Astrocyte (in vitro differentiated cells and primary cell): ENCODE data around the gene MMS19. TPM values are rescaled to one million over a fixed set of nuclear protein-coding genes. Genes with fewer than 3 reads are reported as not detected.

Experiments used
- DNase-seq: peaks from one replicate; pipeline ENCODE4 v3.0.0-alpha.2; 2010; ENCODE audit warnings: low read depth
- FAIRE-seq: peaks from 2 replicates; lab custom pipeline; 2011; peaks lifted over from hg19 to GRCh38; lab: Jason Lieb, UNC
- H2AFZ ChIP-seq: 2 replicates; pipeline ENCODE4 v1.6.0; 2012; ENCODE audit warnings: low read depth, low read length, inconsistent platforms
- H3K27ac ChIP-seq: 2 replicates; pipeline ENCODE4 v1.5.1; 2011; ENCODE audit warnings: low read depth, low read length, inconsistent platforms
- H3K27me3 ChIP-seq: 2 replicates; pipeline ENCODE4 v1.6.0; 2011; ENCODE audit warnings: low read length, inconsistent platforms; ENCODE audit not compliant: insufficient read depth
- H3K36me3 ChIP-seq: 2 replicates; pipeline ENCODE4 v1.5.1; 2011; ENCODE audit warnings: low read length, inconsistent platforms; ENCODE audit not compliant: insufficient read depth
- H3K4me1 ChIP-seq: 2 replicates; pipeline ENCODE4 v1.5.1; 2011; ENCODE audit warnings: low read length, inconsistent platforms; ENCODE audit not compliant: insufficient read depth
- H3K4me2 ChIP-seq: 2 replicates; pipeline ENCODE4 v1.6.0; 2012; ENCODE audit warnings: low read length, inconsistent platforms
- H3K4me3 ChIP-seq: 2 replicates; pipeline ENCODE4 v1.5.1; 2011; ENCODE audit warnings: low read depth, mild to moderate bottlenecking, low read length, inconsistent platforms; ENCODE audit not compliant: insufficient read depth
- H3K79me2 ChIP-seq: 2 replicates; pipeline ENCODE4 v1.6.0; 2012; ENCODE audit warnings: mild to moderate bottlenecking, low read length, inconsistent platforms; ENCODE audit not compliant: insufficient read depth
- H3K9ac ChIP-seq: 2 replicates; pipeline ENCODE4 v1.6.0; 2012; ENCODE audit warnings: mild to moderate bottlenecking, low read length, inconsistent platforms
- H3K9me3 ChIP-seq: 2 replicates; pipeline ENCODE4 v1.5.1; 2012; ENCODE audit warnings: low read depth, mild to moderate bottlenecking, low read length, inconsistent platforms; ENCODE audit not compliant: insufficient read depth
- H4K20me1 ChIP-seq: 2 replicates; pipeline ENCODE4 v1.6.0; 2012; ENCODE audit warnings: low read length, inconsistent platforms; ENCODE audit not compliant: insufficient read depth
- H3K27ac Mint-ChIP-seq: one replicate; pipeline ENCODE4 v1.8.0; 2021; ENCODE audit warnings: mild to moderate bottlenecking, mixed read lengths; ENCODE audit not compliant: unreplicated experiment
- H3K27me3 Mint-ChIP-seq: one replicate; pipeline ENCODE4 v1.8.0; 2021; ENCODE audit warnings: low read depth, mixed read lengths; ENCODE audit not compliant: unreplicated experiment
- H3K36me3 Mint-ChIP-seq: one replicate; pipeline ENCODE4 v1.8.0; 2021; ENCODE audit warnings: low read depth, mixed read lengths; ENCODE audit not compliant: unreplicated experiment
- H3K4me1 Mint-ChIP-seq: one replicate; pipeline ENCODE4 v1.8.0; 2021; ENCODE audit warnings: low read depth, mixed read lengths; ENCODE audit not compliant: unreplicated experiment
- H3K4me3 Mint-ChIP-seq: one replicate; pipeline ENCODE4 v1.8.0; 2021; ENCODE audit warnings: mild to moderate bottlenecking, moderate library complexity, mixed read lengths; ENCODE audit not compliant: unreplicated experiment
- H3K9me3 Mint-ChIP-seq: one replicate; pipeline ENCODE4 v1.8.0; 2021; ENCODE audit warnings: mild to moderate bottlenecking, mixed read lengths; ENCODE audit not compliant: unreplicated experiment
- EZH2 ChIP-seq: IDR thresholded peaks from 2 replicates; pipeline ENCODE4 v1.6.1; 2012; ENCODE audit warnings: mild to moderate bottlenecking, low read length, inconsistent platforms; ENCODE audit not compliant: insufficient read depth
- total RNA-seq: library from RNA; stranded (reverse); gene quantifications from 2 replicates; pipeline ENCODE4 v1.2.1, GENCODE V29; 2021
- TF ChIP-seq, protein P1 (sequence below): IDR thresholded peaks from 2 replicates; pipeline ENCODE4 v1.5.1; 2011; ENCODE audit warnings: low read depth, mild to moderate bottlenecking, inconsistent platforms, low read length, moderate library complexity; ENCODE audit not compliant: insufficient read depth

MMS19 gene
- total RNA-seq, 1 donor from 2014 or later = 84.4 TPM

DNA sequence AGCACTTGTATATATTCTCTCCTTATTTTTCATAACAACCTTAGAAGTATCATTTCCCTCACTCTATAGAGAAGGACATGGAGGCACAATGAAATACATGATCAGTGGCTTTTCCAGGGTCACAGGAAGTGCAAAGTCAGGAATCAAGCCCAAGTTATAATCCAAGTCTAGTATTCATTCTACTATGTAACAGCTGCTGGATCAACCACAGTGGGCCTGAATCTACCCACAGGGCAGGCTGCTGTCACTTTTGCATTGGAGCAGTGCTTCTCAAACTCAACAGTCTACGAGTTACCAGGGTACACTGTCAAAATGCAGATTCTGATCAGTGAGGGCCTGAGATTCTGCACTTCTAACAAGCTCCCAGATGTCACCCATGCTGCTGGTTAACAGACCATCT lies 34.0 kb downstream of the MMS19 start:
- no peak overlapping the region for H3K4me3 ChIP-seq
- no peaks in the 10 kb centered on the region for H3K27me3 Mint-ChIP-seq
- peaks cover 8% of the 10 kb centered on the region for H3K36me3 Mint-ChIP-seq
- H3K27ac Mint-ChIP-seq = no peak overlapping the region
- H4K20me1 ChIP-seq = peaks cover 24% of the 10 kb centered on the region
- H3K9me3 ChIP-seq = no peaks in the 10 kb centered on the region
- DNase-seq (no peak), FAIRE-seq (no peak)
- no peak overlapping the region for H3K4me2 ChIP-seq
- no peak overlapping the region for H3K27ac ChIP-seq
- peaks cover 80% of the 10 kb centered on the region for H3K36me3 ChIP-seq
- H3K9me3 Mint-ChIP-seq = no peaks in the 10 kb centered on the region
- H3K79me2 ChIP-seq = no peaks in the 10 kb centered on the region
- H3K9ac ChIP-seq = no peak overlapping the region
- no peak for TF ChIP-seq EZH2
- TF ChIP-seq, protein P1, sequence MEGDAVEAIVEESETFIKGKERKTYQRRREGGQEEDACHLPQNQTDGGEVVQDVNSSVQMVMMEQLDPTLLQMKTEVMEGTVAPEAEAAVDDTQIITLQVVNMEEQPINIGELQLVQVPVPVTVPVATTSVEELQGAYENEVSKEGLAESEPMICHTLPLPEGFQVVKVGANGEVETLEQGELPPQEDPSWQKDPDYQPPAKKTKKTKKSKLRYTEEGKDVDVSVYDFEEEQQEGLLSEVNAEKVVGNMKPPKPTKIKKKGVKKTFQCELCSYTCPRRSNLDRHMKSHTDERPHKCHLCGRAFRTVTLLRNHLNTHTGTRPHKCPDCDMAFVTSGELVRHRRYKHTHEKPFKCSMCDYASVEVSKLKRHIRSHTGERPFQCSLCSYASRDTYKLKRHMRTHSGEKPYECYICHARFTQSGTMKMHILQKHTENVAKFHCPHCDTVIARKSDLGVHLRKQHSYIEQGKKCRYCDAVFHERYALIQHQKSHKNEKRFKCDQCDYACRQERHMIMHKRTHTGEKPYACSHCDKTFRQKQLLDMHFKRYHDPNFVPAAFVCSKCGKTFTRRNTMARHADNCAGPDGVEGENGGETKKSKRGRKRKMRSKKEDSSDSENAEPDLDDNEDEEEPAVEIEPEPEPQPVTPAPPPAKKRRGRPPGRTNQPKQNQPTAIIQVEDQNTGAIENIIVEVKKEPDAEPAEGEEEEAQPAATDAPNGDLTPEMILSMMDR = no peak
- H3K4me3 Mint-ChIP-seq = no peak overlapping the region
- H3K4me1 Mint-ChIP-seq = peaks cover 6% of the 10 kb centered on the region
- peaks cover 5% of the 10 kb centered on the region for H3K4me1 ChIP-seq
- H2AFZ ChIP-seq = no peak overlapping the region
- H3K27me3 ChIP-seq = no peaks in the 10 kb centered on the region

DNA sequence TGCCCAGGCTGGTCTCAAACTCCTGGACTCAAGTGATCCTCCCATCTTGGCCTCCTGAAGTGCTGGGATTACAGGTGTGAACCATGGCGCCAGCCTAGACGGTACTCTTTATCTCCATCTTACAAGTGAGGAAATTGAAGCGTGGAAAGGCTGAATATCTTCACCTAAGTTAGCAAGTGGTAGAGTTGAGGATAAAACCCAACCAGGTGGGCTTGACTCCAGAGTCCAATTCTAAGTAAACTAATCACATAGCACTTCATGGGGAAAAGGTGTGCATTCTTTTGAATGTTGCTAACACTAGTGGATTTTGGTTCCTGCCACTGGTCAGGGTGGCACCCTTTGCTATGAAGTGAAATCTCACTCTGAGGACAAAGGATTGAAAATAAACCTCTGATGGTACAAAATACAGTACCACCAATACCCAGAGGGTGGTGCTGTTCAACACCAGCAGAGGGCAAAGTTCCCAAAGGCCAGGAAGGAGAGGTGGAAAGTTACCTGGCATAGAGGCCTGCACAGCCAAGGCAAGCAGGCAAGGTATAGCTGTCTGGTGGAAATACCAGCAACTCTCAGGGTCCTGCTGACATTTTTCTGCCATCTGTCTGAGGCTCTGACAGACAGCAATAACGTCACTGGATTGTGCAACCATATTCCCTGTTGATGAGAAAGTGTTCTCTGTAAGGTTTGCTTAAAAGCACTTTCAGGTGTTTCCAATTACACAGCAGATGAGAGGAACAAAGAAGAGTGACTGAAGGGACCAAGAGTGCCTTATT lies 34.7 kb downstream of the MMS19 start:
- FAIRE-seq = peak; percentile 75
- TF ChIP-seq, protein P1 = peak; percentile 79
- TF ChIP-seq EZH2 = no peak
- Mint-ChIP-seq H3K36me3 (peaks cover 7% of the 10 kb centered on the region), H3K4me1 (peaks cover 6% of the 10 kb centered on the region), H3K9me3 (no peaks in the 10 kb centered on the region), H3K4me3 (no peak overlapping the region), H3K27ac (peak overlapping the region; percentile 19), H3K27me3 (no peaks in the 10 kb centered on the region)
- no peak overlapping the region for H3K9ac ChIP-seq
- H2AFZ ChIP-seq = no peak overlapping the region
- H3K4me1 ChIP-seq = peaks cover 5% of the 10 kb centered on the region
- H3K27ac ChIP-seq = no peak overlapping the region
- H3K36me3 ChIP-seq = peaks cover 83% of the 10 kb centered on the region
- DNase-seq = peak; percentile 30
- no peak overlapping the region for H3K4me2 ChIP-seq
- H3K4me3 ChIP-seq = no peak overlapping the region
- no peaks in the 10 kb centered on the region for H3K79me2 ChIP-seq
- H3K27me3 ChIP-seq = no peaks in the 10 kb centered on the region
- peaks cover 31% of the 10 kb centered on the region for H4K20me1 ChIP-seq
- no peaks in the 10 kb centered on the region for H3K9me3 ChIP-seq

DNA sequence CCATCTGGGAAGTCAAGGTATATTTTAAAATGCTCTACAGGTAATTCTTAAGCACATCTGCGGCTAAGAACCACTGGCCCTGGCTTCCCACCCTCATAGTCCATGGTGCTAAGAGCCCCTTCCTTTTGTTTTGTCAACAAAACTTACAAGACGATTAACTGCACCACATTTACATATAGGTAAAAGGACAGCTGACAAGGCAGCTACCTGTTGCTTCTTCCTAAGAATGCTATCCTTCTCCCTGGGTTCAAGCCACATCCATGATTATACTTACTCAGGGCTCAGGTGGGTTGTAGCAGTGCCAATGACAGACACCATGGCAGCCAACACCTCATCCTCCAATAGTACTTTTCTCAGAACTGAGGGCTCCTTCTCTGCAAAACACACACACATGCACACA lies 35.9 kb downstream of the MMS19 start:
- no peak overlapping the region for H3K4me3 Mint-ChIP-seq
- peaks cover 83% of the 10 kb centered on the region for H3K36me3 ChIP-seq
- H3K4me3 ChIP-seq = no peak overlapping the region
- peaks cover 9% of the 10 kb centered on the region for H3K36me3 Mint-ChIP-seq
- H3K4me2 ChIP-seq = no peak overlapping the region
- H3K27ac ChIP-seq = no peak overlapping the region
- H3K9ac ChIP-seq = no peak overlapping the region
- TF ChIP-seq, protein P1 = no peak
- TF ChIP-seq EZH2 = no peak
- no peaks in the 10 kb centered on the region for H3K79me2 ChIP-seq
- DNase-seq (no peak), FAIRE-seq (no peak)
- H3K9me3 ChIP-seq = no peaks in the 10 kb centered on the region
- no peaks in the 10 kb centered on the region for H3K9me3 Mint-ChIP-seq
- peaks cover 5% of the 10 kb centered on the region for H3K4me1 ChIP-seq
- H2AFZ ChIP-seq = no peak overlapping the region
- peaks cover 37% of the 10 kb centered on the region for H4K20me1 ChIP-seq
- H3K4me1 Mint-ChIP-seq = peaks cover 6% of the 10 kb centered on the region
- H3K27ac Mint-ChIP-seq = no peak overlapping the region
- no peaks in the 10 kb centered on the region for H3K27me3 Mint-ChIP-seq
- H3K27me3 ChIP-seq = no peaks in the 10 kb centered on the region
